AG08396 (cell line): Measurements from ENCODE around the gene ACAP2.
A peak's percentile ranks its signal among the peaks of the same experiment; 100 is the strongest.
"Not testable (repeated sequence)": the region's sequence is repeated elsewhere in the genome, so short reads cannot be mapped to it uniquely, and the experiment has no call there.

ENCODE experiments used
- DNase-seq: peaks from one replicate; pipeline ENCODE4 v3.0.0; 2012; ENCODE audit warnings: low spot score, mixed read lengths

ACAP2 gene

DNA sequence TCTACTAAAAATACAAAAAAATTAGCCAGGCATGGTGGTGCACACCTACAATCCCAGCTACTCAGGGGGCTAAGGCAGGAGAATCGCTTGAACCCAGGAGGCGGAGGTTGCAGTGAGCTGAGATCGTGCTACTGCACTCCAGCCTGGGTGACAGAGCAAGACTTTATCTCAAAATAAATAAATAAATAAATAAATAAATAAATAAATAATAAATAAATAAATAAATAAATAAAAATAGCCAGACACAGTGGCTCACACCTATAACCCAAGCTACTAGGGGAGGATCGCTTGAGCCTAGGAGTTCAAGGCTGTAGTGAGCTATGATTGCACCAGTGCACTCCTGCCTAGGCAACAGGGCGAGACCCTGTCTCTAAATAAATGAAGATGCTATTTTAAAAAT, 152.2 kb downstream of the ACAP2 start:
- DNase-seq, result not testable (repeated sequence)

DNA sequence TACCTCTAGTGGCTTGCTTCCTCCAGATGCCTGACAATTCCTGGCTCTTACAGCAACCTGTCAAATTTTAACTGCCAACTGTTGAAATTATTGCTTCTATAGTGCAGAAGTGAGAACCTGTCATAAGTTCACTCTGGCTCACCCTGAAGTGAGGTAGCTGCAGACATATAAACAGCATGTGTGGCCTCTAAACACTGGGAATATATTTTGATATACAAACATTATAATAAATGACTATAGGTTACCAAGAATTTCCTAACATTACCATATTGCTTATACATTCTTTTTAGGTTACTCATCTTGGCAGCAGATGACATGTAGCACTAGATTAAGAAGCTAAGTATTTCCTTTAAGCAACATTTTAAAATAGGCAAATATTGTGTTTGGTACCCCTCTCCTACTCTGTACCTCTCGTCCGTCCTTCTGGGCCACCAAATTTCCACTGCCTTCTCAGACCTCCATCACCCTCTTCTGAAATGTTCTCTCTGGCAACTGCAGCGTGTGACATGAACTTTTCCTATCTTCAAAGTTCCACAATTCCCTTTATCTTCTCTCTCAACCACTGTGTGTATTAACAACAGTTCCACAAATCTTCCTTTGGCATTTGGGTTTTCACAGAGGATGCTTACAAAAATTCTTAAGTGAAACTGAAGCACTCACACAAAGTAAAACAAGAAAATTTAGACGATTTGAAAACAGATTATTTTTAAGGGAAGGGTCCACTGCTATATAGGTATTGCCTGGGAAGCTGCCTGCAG, 156.5 kb downstream of the ACAP2 start:
- DNase-seq, result no peak

DNA sequence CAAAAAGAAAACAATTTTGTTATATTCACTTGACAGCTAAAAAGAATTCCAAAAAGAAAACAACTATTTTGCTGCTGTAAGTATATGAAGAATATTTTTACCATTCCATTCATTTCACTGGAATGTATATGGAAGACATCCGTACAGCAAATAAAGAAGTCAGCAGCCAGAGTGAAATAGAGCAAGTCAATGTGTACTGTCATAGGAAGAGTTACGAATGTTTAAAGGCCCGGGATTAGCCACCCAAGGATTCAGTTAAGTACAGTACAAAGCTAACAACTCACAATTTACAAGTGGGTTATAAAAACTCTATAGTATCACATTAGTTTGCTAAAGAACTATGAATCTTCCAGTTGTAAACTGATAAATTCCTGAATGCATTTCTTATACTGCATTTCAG, 157.4 kb downstream of the ACAP2 start:
- DNase-seq, result no peak

DNA sequence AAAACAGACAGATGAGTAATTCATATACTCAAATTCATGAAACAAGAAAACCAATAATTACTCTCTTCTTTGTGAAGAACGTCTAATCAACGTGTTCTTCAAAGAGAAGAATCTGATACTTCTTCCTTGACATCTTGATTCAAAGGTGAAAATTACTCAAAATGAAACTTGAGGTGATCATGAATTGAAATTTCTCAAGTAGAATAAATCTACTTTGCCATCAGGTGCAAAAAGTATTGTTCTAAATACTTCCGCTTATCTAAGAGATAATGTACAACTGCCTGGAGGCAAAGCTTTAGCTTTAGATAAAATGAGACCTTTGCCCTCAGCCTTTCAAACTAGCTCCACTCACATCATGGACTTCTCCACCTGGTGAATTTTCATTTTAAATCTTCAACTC, 158.0 kb downstream of the ACAP2 start:
- DNase-seq, result no peak

DNA sequence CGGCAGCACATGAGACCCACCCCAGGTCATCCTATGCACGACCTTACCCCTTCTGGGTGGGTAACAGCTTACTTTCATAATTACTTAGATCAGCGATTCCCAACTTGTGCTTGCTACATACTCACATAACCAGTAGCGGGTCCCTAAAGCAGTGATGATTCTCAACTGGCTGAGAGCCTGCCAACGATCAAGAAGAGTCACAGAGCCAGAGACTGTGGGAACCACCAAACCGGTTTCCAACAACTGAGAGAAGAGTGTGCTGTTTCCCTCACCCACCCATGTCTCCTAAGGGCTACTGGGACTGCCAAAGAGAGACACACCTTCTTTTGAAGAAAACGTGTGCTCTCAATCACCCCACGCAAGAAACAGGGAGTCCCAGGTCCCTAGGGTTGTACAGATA, 159.9 kb downstream of the ACAP2 start:
- no peak for DNase-seq

DNA sequence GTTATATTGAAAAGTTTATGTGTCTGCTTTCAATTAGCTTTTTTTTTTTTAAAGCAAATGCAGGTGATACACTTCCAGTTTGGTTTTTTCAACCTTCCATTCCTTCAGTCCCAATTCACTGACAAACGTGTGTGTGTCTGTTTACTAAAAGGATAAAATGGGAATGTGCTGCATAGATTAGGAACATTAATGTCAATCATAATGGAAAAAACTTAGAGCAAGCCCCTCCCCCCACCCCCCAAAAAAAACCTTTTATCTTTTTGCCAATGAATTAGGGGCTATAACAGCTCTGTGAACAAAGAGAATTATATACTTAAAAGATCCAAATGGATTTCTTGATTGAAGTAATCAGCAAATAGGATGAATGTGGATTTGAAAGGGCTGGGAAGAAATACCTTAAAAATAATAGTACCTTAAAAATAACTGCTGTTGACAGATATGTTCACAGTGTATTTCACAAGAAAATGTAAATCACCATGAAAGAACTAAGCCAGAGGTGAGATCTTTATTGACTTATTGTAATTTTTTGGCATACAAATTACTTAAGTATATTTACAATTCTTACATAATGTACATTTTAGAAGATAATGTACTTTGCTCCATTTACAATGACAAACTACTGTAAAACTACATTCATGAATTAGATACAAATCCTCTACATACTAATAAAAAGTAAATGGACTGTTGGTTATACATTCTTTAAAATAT, 168.4 kb downstream of the ACAP2 start:
- DNase-seq, result no peak

DNA sequence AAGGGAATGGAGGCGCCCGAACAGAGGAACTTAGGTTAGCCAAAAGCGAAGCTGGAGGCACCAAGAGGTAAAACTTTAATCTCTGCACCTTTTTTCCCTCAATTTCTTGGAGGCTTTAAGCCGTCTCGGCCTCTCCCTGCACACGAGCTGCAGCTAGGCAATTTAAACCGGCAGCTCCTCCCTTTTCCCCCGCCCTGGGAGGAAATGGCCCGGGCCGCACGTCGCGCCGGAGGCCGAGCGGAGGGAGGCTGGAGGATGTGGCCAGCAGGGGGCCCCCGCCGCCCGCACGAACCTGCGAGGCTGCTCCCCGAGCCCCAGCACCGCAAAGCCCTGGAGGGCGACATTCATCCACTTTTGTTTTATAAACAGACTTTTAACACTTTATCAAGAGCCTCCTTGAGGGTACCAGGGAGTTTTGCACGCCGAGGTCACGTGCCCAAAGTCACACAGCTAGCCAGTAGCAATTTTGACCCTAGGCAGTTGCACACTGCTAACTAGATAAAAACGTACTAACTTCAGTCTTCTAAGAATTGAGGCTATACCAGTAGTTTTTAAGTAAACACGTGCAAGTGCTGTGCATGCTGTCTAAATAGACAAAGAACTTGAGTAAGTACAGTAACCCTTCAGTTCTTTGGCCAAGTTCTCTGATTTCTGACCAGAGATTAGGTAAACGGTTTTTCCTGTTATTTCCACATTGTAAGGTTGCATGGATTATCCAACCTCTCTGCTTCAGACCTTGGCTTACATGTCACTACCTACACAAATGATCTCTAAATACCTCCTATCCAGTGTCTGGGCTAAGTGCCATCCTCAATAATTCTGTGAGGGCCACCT, 171.2 kb downstream of the ACAP2 start:
- DNase-seq, result peak; percentile 92

DNA sequence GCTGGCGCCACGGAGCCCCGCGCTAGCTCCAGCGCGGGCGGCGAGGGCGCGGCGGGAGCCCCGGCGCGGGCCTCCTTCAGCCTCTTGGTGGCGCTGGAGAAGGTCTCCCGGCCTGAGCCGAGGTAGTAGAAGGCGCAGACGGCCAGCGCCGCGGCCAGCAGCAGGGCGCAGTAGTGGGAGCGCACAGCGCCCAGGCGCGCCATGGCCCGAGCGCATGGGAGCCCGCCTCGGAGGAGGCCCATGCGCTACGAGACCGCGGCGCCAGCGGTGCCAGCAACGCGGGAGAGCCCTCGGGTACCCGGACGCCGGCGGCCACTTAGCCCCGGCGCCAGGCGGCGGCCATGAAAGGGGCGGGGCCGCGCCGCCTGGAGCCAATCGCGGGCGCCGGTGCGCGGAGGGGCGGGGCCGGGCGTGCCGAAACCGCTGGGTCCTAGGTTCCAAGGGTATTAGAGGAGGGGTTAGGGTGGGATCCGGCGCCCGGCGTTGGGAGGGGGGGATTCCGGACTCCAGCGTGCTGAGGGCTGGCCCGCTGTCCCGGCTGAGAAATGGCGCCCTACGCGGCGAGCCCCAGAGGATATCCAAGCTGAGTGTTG, 171.9 kb downstream of the ACAP2 start, which contains the start of gene XXYLT1:
Gene XXYLT1 (minus strand): TSS at position 343 of the 593 bp plus-strand sequence. CDS start 101 bp downstream, at position 242.
- peak; percentile 95 for DNase-seq

DNA sequence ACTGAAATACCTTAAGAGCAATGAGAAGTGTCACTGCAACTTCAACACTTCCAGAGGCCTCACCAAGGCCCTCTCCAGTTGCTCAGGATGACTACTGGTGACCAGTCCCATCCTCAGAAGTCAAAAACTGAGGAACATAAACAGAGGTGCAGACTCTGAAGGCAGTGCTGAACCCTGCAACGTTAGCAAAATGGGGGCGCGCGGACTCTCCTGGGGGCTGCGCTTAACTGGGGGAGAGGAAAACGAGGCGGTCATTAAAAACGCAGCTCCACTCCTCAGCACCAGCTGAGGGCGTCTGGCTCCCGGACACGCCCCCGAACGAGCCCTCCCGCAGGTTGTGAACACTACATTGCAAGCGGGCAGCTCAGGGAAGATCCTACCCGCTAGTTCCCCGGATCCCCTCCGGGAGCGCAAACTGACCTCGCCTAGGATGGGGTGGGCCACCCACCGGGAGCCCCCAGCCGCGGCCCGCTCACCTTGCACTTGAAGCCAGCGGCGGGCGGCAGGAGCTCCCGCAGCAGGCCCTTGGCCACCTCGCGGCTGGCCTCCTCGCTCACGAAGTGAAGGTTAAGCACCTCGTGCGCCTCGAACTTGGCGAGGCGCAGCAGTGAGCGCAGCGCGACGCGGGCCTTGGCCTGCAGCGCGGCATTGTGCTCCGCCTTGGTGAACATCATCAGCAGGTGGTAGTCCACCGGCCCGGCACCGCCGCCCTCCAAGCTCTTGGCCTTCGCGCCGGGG, 172.6 kb downstream of the ACAP2 start:
- DNase-seq, result peak; percentile 61

DNA sequence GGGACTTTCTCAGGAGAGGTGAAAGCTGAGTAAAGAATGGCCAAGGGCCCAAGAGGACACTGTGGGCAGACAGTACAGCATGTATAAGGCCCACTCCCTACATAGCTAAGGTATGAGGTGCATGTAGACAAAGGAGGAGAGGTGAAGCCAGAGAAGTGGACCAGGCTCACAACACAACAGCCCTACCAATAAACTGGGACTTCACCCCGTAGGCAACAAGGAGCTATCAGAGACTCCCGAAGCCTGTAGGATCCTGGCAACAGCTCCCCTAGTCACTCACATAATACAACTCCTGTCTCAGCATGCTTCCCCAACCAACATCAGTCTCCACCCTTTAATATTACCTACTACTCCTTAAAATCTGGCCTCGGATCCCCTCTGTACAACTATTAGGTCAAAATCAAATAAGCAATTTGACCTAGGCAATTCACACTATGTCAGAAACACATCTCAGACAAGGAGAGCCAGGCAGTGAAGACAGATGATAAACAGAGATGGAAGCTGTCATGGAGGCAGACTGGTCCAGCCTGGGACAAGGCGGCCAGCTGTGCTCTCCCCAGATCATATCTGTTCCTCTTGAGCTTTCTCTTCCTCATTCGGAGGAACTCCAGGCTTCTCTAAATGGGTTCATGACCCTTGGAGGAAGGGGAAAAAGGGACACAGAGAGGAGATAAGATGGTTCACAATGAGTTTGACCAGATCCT, 173.3 kb downstream of the ACAP2 start:
- DNase-seq, result peak; percentile 3

DNA sequence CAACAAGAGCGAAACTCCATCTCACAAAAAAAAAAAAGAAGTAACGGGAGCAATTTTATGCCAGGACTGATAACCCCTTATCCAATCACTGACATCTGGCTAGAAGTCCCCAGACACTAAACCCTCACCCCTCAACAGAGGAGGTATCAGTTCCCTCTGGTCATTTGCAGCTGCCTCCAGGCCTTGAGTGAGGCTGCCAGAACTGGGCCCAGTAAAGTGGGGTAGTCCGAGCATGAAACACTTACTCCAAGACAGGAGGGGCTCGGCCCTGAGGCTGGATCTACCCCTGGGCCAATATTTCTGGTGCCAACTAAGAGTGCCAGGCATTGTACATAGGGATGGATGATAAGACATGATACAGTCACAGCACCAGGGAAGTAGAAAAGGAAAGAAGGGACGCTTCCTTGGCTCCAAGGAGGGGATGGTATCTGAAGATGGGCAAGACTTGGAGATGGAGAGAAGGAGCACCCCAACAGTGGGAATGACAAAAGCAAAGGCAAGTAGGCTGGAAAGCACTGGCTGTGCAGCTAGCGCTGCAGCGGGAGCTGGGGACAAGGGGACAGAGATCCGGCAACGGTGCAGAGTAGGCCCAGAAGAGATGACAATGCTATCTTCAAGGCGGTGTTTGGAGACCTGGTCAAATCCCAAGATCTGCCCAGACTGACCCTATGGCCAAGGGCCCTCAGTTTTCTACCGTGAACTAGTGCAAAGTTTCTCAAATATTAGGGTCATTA, 174.1 kb downstream of the ACAP2 start:
- no peak for DNase-seq

DNA sequence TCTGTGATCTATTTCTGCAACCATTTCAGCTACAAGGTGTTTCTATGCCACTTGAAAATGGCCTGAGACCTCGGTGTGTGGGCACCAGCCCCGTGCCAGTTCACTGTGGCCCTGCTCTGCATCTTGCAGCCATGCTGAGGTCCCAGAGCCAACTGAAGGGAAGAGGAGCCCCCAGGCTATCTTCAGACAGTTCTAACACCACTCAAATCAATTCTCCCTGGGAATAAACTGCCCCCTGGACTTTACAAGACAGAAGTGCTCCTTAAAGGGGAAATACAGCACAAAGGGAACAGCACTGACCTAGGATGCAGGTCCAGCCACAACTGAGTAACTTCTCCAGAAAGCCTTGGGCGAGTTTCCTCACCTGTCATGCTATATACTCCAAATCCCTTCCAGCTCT, 175.7 kb downstream of the ACAP2 start:
- DNase-seq, result no peak

DNA sequence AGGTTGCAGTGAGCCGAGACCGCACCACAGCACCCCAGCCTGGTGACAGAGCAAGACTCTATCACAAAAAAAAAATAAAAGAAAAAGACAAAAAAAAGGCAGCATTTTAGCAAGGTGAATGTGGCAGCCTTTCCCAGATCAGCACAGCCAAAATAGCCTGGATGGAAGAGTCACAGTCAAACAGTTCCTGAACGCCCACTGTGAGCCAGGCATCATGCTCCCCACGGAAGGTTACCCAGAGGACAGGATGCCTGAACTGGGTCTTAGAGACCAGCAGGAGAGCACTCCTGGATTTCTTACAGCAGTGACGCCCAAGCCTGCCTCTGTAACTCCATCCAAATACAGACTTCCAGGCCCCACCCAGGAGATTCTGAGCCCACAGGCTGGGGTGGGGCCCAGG, 176.4 kb downstream of the ACAP2 start:
- DNase-seq, result no peak

DNA sequence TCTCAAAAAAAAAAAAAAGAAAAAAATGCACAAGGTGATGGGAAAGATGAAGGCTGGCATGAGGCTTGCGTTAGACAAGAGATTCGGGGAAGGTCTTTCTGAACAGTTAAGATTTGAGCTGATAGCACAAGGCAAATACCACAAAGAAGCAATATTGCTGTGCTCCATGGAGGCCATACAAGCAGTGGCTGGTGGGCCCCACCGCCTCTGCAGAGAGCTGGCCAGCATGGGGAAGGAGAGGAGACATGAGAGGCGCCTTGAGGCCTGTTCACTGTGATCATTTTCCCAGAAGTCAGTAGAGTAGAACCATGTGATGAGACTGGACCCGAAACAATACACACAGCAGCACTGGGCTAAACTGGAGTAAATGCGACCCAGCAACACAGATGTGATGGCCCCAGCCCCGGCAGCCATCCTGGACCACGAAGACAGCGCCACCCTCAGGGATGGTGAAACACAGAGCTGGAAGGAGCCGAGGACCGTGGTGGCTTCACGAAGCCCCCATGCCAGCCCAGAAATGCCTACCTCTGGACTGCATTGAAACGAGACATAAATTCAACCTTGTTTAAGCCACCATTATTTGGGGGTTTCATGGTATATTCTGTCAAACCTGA, 177.3 kb downstream of the ACAP2 start:
- no peak for DNase-seq

DNA sequence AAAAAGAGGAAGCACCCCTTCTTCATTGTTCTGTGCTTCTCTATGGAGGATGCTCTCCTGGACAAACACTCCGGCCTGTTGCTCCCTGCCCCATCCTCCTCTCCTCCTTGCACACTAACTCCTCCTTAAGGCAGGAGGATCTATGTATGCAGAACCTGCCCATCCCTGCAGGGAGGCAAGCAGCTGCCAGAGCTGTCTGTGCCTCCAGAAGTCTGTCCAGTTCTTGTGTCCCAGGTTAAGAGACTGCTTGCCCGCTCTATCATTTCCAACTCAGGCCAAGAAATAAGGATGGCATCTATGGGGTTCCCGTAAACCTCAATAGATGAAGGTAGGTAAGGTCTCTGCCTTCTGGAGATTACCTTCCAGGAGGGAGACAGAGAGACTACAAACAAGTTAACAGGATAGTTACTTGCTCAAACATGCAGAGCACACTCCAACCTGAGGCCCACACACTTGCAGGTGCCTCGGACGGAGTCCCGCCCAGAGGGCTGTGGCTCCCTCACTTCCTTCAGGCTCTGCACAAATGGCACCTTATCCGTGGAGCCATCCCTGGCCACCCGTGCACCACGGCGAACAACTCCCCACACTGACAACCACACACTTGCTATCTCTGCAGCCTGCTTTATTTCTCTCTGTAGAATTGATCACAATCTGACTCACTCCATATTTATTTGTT, 178.8 kb downstream of the ACAP2 start:
- no peak for DNase-seq

DNA sequence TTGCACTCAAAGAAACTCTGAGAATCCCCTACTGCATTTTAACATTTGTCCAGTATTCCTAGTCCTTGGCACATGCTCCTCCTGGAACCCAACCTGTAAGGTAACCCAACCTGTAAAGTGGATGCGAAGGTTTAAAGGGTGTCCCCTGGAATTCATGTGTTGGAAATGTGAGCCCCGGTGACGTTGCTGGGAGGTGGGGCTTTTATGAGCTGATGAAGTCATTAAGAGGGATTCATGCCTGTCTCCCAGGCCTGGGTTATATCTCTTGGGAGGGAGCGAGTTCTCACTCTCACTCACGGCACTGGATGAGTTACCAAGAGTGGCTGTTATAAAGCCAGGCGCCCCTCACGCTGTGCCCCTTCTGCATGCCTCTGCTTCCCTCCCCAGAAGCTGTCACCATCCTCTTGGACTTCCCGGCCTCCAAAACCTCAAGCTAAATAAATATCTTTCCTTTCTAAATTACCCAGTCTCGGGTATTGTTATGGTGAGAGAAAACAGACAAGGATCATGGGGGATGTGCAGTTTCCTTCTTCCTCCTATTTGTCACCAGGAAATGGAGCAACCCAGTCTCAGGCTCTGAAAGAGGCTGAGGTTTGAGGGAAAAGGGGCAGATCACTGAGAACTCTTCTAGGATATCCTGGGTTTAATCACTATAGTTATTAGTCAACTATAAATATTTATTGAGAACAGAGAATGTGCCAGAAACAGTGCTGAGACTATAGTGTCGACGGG, 179.5 kb downstream of the ACAP2 start:
- DNase-seq, result no peak

DNA sequence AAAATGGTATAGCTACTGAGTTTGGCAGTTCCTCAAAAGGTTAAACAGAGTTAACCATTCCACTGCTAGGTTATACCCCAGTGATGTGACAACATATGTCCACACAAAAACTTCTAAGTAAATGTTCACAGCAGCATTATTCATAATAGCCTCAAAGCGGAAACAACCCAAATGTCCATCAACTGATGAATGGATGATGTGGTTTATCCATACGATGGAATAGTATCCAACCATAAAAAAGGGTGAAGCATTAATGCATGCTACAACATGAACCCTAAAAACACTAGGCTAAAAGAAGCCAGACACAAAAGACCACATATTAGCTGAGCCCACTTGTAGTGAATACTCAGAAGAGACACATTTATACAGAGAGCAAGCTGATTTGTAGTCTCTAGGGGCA, 180.9 kb downstream of the ACAP2 start:
- no peak for DNase-seq

DNA sequence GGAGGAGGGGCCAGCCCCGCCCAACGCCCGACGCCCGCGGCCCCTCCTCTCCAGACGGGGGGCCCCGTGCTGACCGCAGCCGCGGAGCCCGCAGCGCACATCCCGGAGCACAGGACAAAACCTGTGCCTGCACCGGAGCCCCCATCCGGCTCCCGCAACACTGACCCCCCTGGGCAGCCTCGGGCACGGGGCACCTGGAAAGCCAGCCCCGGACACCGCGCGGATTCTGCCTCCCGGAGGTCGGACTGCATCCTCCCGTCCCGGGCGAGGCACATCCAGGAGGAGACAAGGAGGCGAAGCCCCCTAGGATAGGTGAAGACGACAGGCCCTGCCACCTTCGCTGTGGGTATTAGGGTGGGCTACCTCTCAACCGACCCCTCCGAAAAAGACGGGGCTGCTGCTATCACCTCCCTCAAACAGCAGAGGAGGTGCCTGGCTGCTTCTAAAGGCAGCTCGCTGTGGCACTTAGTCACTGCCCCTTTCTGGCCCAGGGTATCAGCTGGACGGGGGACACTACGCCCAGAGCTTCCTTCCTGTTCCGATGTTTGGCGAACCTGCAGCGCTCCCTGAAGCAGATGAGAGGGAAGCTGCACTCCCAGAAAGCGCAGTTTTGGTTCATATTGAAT, 182.4 kb downstream of the ACAP2 start:
- DNase-seq, result no peak
